ENCODE results near the gene CEP112. TPM values are rescaled to one million over a fixed set of nuclear protein-coding genes. Genes with fewer than 3 reads are reported as not detected.

CEP112 gene
- polyA plus RNA-seq, 3 donors = 11.8 to 16.4 (median 13.8) TPM

DNA sequence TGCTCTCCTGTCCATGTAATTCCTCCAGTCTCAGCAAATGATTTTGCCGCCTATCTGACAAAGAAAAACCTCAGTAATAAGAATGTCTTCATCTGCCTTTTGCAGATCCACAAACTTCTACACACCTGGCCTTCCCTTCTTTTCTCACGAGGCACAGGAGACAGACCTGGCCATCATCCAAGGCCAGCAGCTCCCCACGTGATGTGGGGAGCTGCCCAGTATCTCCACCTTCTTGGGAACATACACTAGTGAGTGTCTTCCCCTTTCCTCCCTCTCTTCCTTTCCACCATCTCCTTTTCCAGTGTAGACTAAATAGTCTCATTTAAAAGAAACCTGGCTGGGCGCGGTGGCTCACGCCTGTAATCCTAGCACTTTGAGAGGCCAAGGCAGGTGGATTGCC, 274.4 kb downstream of the CEP112 start:
- DNase-seq (ENCODE audit: extremely low read depth in 1 of 11, low read depth in 9 of 11, low spot score in 4 of 11) = no peak

- no peak for DNase-seq (ENCODE audit: extremely low read depth in 1 of 11, low read depth in 9 of 11, low spot score in 4 of 11)
Measured at GRCh38 chr17:65916425-65916824, 275.5 kb downstream of the CEP112 start.

DNA sequence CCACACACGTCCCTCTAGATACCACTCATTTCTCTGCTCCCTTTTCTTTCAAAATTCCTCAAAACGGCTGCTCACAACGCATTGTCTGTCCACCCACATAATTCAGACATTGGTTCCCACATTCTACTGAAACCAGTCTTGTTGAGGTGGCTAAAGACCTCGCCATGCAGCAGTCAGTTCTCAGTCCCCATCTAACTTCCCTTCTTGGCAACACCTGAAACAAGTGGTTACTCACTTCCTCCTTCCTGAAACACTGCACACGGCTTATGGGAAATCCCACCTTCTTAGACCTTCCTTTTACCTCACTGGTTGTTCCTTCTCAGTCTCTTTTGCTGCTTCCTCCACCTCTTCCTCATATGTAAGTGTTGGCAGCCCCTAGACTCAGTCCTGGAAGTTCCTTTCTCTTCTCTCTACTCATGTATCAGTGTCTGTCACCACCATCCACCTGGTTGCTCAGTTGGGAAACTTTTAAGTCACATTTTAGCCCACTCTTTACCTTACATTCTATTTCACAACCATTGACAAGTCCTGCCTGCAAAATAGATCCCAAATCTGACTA, 277.1 kb downstream of the CEP112 start:
- no peak for DNase-seq (ENCODE audit: extremely low read depth in 1 of 11, low read depth in 9 of 11, low spot score in 4 of 11)

DNA sequence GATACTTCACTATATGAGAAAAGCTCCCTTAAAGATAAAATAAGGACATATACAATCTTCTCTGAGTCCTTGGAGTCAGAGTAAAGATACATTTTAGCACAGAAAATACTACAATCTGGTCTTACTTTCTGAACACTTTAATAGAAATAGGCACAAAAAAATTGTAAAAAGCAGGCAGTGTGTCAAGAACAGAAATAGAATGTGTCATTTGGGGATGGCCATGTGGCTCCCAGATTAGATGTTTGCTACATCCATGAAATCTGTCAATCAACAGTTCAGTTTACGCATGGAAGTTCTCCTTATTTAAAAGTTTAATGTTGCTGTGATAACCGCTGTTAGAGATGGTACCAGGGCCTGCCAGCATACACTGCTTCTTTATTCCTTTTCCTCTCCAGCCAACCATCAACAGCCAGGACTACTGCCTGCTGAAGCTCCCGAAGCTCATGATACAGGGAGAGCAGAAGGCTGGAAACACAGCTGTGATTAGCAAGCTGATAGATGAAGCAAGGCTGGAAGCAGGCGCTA, 278.5 kb downstream of the CEP112 start:
- DNase-seq (ENCODE audit: extremely low read depth in 1 of 11, low read depth in 9 of 11, low spot score in 4 of 11) = no peak

- no peak for DNase-seq (ENCODE audit: extremely low read depth in 1 of 11, low read depth in 9 of 11, low spot score in 4 of 11)
Measured at GRCh38 chr17:65910836-65911235, 281.1 kb downstream of the CEP112 start.

GRCh38 chr17:65902831-65903522, 289.0 kb downstream of the CEP112 start:
- no peak for DNase-seq (ENCODE audit: extremely low read depth in 1 of 11, low read depth in 9 of 11, low spot score in 4 of 11)

GRCh38 chr17:65902155-65902554, 289.8 kb downstream of the CEP112 start:
- no peak for DNase-seq (ENCODE audit: extremely low read depth in 1 of 11, low read depth in 9 of 11, low spot score in 4 of 11)

- no peak for DNase-seq (ENCODE audit: extremely low read depth in 1 of 11, low read depth in 9 of 11, low spot score in 4 of 11)
Measured at GRCh38 chr17:65901394-65901793, 290.5 kb downstream of the CEP112 start.

GRCh38 chr17:65900216-65900615, 291.7 kb downstream of the CEP112 start:
- DNase-seq (ENCODE audit: extremely low read depth in 1 of 11, low read depth in 9 of 11, low spot score in 4 of 11) = no peak

DNA sequence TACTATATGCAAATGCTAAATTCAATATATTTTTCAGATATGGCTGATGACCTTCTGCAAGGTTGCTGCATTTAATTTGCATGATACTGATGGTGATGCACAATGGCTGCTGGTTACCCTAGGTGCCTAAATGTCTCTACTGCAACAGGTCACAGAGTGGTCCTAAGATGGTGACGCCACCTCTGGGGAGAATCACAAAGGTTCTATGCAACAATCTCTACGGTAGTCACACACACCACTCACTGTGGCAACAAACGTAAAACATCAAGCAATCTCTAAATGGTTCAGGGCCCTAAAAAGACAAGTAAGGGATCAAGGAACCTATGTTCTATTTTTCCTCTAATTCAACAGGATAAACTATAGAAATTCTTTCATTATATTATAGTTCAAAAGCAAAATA, 293.3 kb downstream of the CEP112 start:
- DNase-seq (ENCODE audit: extremely low read depth in 1 of 11, low read depth in 9 of 11, low spot score in 4 of 11) = no peak

- DNase-seq (ENCODE audit: extremely low read depth in 1 of 11, low read depth in 9 of 11, low spot score in 4 of 11) = no peak
Measured at GRCh38 chr17:65896889-65897288, 295.0 kb downstream of the CEP112 start.

- no peak for DNase-seq (ENCODE audit: extremely low read depth in 1 of 11, low read depth in 9 of 11, low spot score in 4 of 11)
Measured at GRCh38 chr17:65895969-65896368, 296.0 kb downstream of the CEP112 start.

- DNase-seq (ENCODE audit: extremely low read depth in 1 of 11, low read depth in 9 of 11, low spot score in 4 of 11) = no peak
Measured at GRCh38 chr17:65893692-65894279, 298.1 kb downstream of the CEP112 start.

- no peak for DNase-seq (ENCODE audit: extremely low read depth in 1 of 11, low read depth in 9 of 11, low spot score in 4 of 11)
Measured at GRCh38 chr17:65892912-65893377, 299.0 kb downstream of the CEP112 start.

DNA sequence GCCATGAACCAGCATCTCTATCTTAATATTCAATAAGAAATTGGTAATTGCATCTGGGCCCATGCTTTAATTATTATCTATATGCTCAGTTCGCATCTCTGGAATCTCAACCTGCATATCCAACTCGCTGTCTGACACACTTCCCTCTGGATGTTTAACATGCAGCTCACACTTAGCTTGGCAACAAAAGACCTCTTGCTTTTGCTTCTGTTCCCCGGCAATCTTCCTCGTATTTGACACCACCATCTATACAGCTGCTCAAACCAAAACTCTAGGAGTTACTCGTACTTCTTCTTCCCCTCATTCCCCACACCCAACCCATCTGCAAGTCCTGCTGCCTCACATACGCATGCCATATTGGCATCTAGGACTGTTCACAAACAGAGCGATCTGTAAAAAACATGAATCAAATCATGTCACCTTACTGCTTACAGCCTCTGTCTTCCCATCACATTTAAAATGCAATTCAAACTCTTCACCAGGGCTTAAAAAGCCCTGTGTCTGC, 300.6 kb downstream of the CEP112 start:
- no peak for DNase-seq (ENCODE audit: extremely low read depth in 1 of 11, low read depth in 9 of 11, low spot score in 4 of 11)

DNA sequence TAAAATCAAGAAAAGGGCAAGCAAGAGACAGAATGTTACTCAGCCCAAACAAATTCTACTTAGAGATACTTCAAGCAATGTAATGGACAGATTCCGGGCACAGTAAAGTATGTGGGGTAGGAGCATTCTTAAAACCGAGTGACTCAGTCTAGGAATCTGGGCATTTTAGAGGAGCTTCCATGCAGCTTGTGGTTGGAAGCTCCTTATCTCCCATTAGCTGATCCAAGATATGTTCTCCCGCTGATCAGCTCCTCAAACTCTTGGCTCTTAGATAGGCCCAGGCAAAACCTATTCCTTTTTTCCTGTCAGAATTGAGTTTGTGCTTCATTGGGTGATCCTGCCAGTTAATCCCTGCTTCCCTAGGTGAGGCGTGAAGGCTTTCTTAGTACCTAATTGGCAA, 303.3 kb downstream of the CEP112 start:
- DNase-seq (ENCODE audit: extremely low read depth in 1 of 11, low read depth in 9 of 11, low spot score in 4 of 11) = no peak

DNA sequence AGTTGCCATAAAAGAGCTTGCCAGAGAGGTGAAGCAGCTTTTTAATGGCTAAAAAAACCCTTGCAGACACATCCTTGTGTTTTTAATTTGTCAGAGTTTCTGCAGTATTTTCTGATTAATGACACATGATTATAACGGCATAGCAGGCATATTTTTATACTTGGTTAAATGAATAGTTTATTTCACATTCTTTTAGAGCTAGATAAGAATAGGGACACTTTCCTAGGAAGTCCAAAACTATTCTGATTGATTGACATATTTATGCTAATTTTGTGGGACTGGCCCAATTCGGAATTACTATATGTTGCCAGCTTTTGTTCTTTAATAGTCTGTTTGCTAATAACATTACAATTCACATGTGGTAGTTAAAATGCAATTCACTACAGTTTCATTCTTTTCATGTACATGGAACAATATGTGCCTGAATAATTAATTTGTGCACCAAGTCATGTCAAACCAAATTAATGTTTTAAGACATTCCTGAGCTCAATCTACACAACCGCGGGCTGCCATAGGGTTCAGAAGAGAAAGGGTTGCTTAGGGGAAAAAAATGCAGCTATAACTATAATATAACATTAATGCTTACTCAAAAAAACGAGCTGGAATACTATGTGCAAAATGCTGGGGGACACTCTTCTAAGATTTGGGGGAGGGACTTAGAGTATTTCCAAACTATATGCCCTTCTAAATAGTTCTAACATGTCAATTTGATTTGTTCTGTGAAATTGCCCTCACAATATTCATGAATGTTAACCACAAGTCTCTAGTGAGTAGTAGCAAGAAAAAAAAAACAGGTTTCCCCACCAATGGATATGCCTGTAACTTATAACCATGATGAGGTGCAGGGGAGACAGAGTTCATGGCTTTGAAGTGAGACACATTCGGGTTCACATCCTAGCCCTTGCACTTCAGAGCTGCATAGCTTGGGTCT, 305.4 kb downstream of the CEP112 start:
- no peak for DNase-seq (ENCODE audit: extremely low read depth in 1 of 11, low read depth in 9 of 11, low spot score in 4 of 11)

DNA sequence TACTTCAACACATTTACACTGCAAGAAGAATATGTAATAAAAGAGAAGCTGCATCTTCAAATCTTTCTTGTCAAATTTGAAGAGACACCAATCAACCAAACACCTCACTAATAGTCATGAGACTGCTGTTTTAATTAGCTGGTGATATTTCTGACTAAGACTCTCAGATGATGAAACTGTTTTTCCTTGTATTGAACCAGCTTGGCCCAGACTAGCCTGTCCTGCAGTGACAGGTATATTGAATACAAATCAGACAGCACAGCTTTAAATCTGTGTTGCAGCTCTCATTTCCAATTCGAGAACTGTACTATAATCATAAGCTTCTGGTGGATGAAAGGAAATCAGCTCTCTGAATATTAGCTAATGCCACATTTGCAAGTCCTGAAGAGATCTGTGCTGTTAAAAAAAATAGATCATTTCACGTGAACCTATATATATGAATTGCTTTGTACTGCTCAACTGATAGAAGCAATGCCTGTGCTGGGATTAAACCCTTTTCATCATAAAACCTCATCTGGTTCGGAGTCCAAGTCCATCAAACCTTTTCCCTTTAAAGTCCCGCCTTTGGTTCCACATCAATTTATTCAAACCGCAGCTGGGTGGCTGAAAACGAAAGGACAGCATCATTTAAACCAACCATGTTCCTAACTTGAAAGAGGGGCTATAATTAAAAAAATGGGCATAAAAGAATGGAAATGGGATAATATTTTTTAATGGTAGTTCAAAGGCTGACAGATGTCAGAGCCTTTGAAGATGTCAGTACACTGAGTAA, 306.2 kb downstream of the CEP112 start:
- no peak for DNase-seq (ENCODE audit: extremely low read depth in 1 of 11, low read depth in 9 of 11, low spot score in 4 of 11)

All from renal cortex interstitium (tissue), 11 donors.